Measurements from ENCODE around the gene DISP2.

DNA sequence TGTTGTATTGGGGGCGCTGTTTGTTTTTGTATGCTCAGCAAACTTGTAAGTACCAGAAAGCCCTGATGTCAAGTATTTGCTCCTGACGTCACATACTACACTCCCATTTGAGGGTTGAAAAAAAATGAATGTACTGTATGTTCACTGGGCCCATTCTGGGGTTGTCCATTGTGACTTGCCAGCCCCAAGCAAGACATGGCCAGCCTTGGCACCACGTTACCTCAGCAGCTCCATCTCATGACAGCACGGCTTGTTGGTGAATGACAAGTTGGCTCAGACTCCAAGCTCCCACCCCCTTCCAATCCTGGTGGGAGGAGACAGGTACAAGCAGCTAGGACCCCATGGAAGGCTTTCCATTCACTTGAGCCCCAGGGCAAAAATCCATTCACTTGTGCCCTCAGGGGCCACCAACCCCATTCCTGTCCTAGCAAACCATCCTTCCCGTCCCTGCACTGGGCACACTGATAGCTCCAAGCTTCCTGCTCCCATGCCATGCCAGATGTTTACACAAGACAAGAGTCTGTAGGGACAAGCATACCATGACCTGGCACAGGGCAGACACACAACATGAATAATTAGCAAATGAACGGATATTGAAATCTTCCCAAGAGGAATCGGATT is 5.6 kb upstream of the DISP2 start:
- TF ChIP-seq, protein P1, sequence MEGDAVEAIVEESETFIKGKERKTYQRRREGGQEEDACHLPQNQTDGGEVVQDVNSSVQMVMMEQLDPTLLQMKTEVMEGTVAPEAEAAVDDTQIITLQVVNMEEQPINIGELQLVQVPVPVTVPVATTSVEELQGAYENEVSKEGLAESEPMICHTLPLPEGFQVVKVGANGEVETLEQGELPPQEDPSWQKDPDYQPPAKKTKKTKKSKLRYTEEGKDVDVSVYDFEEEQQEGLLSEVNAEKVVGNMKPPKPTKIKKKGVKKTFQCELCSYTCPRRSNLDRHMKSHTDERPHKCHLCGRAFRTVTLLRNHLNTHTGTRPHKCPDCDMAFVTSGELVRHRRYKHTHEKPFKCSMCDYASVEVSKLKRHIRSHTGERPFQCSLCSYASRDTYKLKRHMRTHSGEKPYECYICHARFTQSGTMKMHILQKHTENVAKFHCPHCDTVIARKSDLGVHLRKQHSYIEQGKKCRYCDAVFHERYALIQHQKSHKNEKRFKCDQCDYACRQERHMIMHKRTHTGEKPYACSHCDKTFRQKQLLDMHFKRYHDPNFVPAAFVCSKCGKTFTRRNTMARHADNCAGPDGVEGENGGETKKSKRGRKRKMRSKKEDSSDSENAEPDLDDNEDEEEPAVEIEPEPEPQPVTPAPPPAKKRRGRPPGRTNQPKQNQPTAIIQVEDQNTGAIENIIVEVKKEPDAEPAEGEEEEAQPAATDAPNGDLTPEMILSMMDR (IDR thresholded peaks at IDR 0.05), result no peak
- peak; percentile 50 for TF ChIP-seq POLR2A (IDR thresholded peaks at IDR 0.05)
